Measurements from ENCODE around the gene CXCL9. TPM values are rescaled to one million over a fixed set of nuclear protein-coding genes. Genes with fewer than 3 reads are reported as not detected.
"Not testable (repeated sequence)": the region's sequence is repeated elsewhere in the genome, so short reads cannot be mapped to it uniquely, and the experiment has no call there.

The CXCL9 gene
- total RNA-seq (not detected), polyA plus RNA-seq (not detected), total RNA-seq (0 to 0.58 (median 0) reads per million in 6 experiments)

DNA sequence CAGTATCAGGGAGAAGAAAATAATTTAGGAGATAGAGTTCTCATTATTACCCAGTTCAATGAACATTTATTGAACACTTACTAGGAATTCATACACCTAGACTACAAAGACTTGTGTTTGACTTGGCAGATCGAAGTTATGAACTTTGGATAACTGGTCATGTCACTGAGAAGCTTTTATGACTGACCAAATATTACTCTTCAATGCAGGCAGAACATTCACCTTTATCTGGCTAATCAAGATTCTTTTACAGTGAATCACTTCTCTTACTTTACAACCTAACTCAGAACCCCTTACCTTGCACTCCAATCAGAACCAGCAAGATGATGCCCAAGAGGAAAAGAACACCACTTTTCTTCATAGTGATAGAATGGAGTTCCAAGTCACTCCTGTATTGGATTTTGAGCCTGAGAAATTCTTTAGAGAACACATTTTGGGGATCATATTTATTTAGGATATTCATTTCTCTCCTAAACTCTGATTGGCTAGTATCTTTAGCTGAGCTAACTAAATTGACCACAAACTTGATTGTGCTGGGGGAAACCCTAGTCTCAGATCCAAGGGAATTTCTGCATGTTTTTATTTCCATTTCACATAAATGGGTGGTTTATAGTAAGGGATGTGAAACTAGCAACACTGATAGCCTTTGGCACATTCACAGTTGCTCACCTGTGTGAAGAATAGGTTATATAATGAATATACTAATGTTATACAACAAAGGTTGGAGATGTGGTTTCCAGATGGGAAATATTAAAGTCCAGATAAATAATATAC is at the start of gene CXCL9:
Gene CXCL9 (minus strand): TSS at position 421 of the 774 bp plus-strand sequence. CDS start 60 bp downstream, at position 361.
- Mint-ChIP-seq H3K27me3 (peaks cover 6 to 26% (median 16%) of the 10 kb centered on the region in 5 donors), H3K4me1 (no peaks in the 10 kb centered on the region), H3K9me3 (no peaks in the 10 kb centered on the region), H3K4me3 (no peak within 1 kb of the TSS), H3K36me3 (no peaks in the 10 kb centered on the region), H3K27ac (no peak within 1 kb of the TSS)
- ATAC-seq (no peak), DNase-seq (no peak)
- POLR2A ChIA-PET, result no interaction called here

DNA sequence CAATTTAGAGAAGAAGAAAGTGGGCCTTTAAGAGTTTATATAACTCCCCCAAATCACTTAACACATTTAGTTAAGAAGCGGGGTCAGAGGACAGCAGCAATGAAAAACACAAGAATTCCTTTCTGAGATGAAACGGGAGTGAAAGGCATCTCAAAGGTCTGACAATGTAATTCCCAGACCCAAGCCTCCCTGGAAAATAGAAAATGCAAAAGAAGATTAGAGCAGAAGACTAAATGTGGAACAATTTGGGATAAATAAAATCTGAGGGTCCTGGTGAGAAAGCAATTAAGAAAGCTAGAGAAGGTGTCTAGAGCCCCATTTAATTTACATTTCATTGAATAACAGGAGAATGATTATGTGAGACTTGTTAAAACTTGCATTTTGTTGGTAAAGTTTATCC is 48.1 kb upstream of the CXCL9 start:
- POLR2A ChIA-PET, result no interaction called here
- peaks cover 9 to 26% (median 10%) of the 10 kb centered on the region in 5 donors for H3K27me3 Mint-ChIP-seq
- DNase-seq, result no peak
- H3K27ac Mint-ChIP-seq, result no peak overlapping the region
- H3K4me3 Mint-ChIP-seq, result no peak overlapping the region
- peaks cover 0 to 9% (median 0%) of the 10 kb centered on the region in 4 donors for H3K4me1 Mint-ChIP-seq
- no peaks in the 10 kb centered on the region for H3K36me3 Mint-ChIP-seq
- H3K9me3 Mint-ChIP-seq, result no peaks in the 10 kb centered on the region
- no peak for ATAC-seq

DNA sequence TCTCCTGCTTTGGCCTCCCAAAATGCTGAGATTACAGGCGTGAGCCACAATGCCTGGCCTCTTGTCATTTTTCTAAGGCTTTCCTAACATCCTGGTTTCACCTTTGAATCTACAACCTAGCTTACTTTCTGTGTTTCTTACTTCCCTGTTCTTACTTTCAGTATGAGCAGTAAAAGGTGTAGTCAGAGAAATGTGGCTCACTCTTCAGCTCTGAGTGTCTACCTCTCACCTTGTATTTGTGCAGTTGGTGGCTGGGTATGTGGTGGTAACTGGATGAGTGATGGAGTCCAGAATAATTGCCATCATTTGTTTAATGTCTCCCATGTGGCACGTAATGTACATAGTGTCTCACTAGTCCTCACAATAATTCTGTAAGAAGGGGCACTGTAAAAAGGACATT is 47.7 kb upstream of the CXCL9 start:
- POLR2A ChIA-PET, result no interaction called here

DNA sequence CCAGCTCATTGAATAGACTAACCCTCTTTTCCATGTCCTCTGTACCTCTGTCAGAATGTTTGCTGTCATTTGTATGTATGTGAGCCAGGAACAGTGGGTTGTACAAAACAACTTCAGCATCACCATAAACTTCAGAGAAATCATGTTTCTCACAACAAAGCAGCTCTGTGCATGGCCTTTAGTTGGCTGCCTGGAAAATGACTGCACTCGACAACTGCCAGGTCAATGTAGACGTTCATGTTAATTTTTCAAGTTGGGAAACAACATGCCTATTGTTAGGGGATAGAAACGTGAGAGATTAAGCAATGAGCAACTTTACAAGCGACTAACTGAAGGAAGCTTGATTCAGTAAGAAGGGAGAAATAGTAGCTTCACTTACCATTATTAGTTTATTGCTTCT is 46.4 kb upstream of the CXCL9 start:
- Mint-ChIP-seq H3K27me3 (peaks cover 5 to 26% (median 8%) of the 10 kb centered on the region in 5 donors), H3K9me3 (no peaks in the 10 kb centered on the region), H3K4me3 (no peak overlapping the region), H3K36me3 (no peaks in the 10 kb centered on the region), H3K27ac (no peak overlapping the region), H3K4me1 (peaks cover 0 to 7% (median 0%) of the 10 kb centered on the region in 4 donors)
- POLR2A ChIA-PET, result no interaction called here
- DNase-seq, result no peak
- ATAC-seq, result no peak

More for the DNA sequence above, 47.7 kb upstream of the CXCL9 start:
- Mint-ChIP-seq H3K27me3 (peaks cover 8 to 26% (median 10%) of the 10 kb centered on the region in 5 donors), H3K27ac (no peak overlapping the region), H3K36me3 (no peaks in the 10 kb centered on the region), H3K4me1 (peaks cover 0 to 7% (median 0%) of the 10 kb centered on the region in 4 donors), H3K9me3 (no peaks in the 10 kb centered on the region), H3K4me3 (no peak overlapping the region)
- DNase-seq (no peak), ATAC-seq (no peak)

DNA sequence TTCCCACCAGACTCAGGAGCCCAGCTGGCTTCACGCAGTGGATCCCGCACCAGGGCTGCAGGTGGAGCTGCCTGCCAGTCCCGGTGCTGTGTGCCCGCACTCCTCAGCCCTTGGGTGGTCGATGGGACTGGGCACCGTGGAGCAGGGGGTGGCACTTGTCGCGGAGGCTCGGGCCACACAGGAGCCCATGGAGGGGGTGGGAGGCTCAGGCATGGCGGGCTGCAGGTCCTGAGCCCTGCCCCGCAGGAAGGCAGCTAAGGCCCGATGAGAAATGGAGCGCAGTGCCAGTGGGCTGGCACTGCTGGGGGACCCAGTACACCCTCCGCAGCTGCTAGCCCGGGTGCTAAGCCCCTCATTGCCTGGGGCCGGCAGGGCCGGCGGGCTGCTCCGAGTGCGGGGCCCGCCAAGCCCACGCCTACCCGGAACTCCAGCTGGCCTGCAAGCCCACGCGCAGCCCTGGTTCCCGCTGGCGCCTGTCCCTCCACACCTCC is 43.3 kb upstream of the CXCL9 start:
- H3K4me1 Mint-ChIP-seq, H3K27ac Mint-ChIP-seq, DNase-seq, POLR2A ChIA-PET, H3K36me3 Mint-ChIP-seq, ATAC-seq, H3K4me3 Mint-ChIP-seq, H3K9me3 Mint-ChIP-seq: not testable (repeated sequence)
- H3K27me3 Mint-ChIP-seq, result peaks cover 1 to 16% (median 5%) of the 10 kb centered on the region in 5 donors

DNA sequence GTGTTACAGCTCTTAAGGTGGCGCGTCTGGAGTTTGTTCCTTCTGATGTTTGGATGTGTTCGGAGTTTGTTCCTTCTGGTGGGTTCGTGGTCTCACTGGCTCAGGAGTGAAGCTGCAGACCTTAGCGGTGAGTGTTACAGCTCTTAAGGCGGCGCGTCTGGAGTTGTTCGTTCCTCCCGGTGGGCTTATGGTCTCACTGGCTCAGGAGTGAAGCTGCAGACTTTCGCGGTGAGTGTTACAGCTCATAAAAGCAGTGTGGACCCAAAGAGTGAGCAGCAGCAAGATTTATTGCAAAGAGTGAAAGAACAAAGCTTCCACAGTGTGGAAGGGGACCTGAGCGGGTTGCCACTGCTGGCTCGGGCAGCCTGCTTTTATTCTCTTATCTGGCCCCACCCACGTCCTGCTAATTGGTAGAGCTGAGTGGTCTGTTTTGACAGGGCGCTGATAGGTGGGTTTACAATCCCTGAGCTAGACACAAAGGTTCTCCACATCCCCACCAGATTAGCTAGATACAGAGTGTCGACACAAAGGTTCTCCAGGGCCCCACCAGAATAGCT is 42.6 kb upstream of the CXCL9 start:
- ATAC-seq, H3K27me3 Mint-ChIP-seq, H3K4me1 Mint-ChIP-seq, H3K9me3 Mint-ChIP-seq, H3K27ac Mint-ChIP-seq, H3K4me3 Mint-ChIP-seq, H3K36me3 Mint-ChIP-seq, DNase-seq, POLR2A ChIA-PET: not testable (repeated sequence)

DNA sequence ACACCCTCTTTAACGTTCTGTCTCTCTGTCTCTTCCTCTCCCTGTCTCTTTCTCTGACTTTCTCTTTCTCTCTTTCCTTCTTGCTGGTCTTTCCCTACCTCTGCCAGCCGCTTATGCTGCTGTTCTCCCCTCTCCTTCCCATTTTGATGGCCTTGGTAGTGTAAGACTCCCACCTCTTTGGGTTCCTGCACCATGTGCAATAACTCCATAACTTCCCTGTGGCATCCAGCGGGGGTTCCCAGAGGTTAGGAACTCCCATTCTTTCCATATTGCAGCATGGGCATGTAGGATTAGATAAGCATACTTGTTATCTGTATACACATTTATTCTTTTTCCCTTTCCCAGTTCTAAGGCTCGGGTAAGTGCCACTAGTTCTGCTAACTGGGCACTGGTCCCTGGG is 37.4 kb upstream of the CXCL9 start:
- H3K4me3 Mint-ChIP-seq, DNase-seq, H3K4me1 Mint-ChIP-seq, H3K36me3 Mint-ChIP-seq, H3K9me3 Mint-ChIP-seq, POLR2A ChIA-PET, ATAC-seq: not testable (repeated sequence)
- Mint-ChIP-seq H3K27me3 (peaks cover 3 to 14% (median 10%) of the 10 kb centered on the region in 5 donors), H3K27ac (peak overlapping the region in 1 of 10 donors; percentile 9)

DNA sequence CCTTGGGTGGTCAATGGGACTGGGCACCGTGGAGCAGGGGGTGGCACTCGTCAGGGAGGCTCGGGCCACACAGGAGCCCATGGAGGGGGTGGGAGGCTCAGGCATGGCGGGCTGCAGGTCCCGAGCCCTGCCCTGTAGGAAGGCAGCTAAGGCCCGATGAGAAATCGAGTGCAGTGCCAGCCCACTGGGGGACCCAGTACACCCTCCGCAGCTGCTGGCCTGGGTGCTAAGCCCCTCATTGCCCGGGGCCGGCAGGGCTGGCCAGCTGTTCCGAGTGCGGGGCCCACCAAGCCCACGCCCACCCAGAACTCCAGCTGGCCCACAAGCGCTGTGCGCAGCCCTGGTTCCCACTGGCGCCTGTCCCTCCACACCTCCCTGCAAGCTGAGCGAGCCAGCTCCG is 36.0 kb upstream of the CXCL9 start:
- H3K4me3 Mint-ChIP-seq, H3K36me3 Mint-ChIP-seq, H3K9me3 Mint-ChIP-seq, ATAC-seq, POLR2A ChIA-PET, DNase-seq, H3K4me1 Mint-ChIP-seq, H3K27ac Mint-ChIP-seq: not testable (repeated sequence)
- peaks cover 3 to 14% (median 10%) of the 10 kb centered on the region in 5 donors for H3K27me3 Mint-ChIP-seq

DNA sequence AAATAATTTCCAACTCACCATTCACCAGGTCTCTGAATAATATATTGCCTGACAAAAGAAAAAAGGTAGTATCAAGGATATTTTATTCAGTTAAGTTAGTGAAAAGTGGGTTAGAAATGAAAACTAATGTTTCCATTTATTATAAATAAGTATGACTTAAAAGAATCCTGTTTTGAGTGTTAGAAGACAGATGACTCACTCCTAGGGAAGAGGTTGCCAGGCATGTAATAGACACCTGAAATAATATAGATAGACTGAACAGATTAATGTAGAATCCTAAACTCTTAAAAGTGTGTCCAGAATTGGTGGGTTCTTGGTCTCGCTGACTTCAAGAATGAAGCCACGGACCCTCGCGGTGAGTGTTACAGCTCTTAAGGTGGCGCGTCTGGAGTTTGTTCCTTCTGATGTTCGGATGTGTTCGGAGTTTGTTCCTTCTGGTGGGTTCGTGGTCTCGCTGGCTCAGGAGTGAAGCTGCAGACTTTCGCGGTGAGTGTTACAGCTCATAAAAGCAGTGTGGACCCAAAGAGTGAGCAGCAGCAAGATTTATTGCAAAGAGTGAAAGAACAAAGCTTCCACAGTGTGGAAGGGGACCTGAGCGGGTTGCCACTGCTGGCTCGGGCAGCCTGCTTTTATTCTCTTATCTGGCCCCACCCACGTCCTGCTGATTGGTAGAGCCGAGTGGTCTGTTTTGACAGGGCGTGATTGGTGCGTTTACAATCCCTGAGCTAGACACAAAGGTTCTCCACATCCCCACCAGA is 35.1 kb upstream of the CXCL9 start:
- H3K36me3 Mint-ChIP-seq, H3K27ac Mint-ChIP-seq, DNase-seq, H3K9me3 Mint-ChIP-seq, ATAC-seq, POLR2A ChIA-PET, H3K4me1 Mint-ChIP-seq: not testable (repeated sequence)
- peaks cover 3 to 10% (median 9%) of the 10 kb centered on the region in 5 donors for H3K27me3 Mint-ChIP-seq
- peak overlapping the region in 4 of 10 donors; percentile 11 to 68 (median 59) for H3K4me3 Mint-ChIP-seq

DNA sequence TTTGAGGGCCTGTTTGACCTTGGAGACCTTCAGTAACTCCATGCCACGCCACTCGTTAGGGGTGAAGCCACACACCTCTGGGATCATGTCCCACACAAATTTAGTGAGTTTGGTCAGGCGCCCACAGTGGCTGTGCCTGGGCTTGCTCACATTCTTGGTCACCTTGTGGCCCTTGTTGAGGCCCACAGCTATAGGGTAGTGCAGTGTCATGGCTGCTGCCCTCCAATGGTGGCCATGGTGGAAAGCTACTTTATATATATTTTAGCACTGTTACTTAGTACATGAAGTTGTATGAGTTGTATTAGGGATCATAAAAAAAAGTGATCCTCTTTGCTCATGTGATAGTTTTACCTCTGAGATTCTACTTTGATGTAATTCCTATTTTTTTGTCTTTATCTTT is 29.5 kb upstream of the CXCL9 start:
- no peak for DNase-seq
- Mint-ChIP-seq H3K9me3 (no peaks in the 10 kb centered on the region), H3K27me3 (peaks cover 0 to 3% (median 1%) of the 10 kb centered on the region in 5 donors), H3K36me3 (no peaks in the 10 kb centered on the region), H3K4me3 (no peak overlapping the region), H3K4me1 (no peaks in the 10 kb centered on the region), H3K27ac (no peak overlapping the region)
- POLR2A ChIA-PET, result no interaction called here
- ATAC-seq, result no peak

DNA sequence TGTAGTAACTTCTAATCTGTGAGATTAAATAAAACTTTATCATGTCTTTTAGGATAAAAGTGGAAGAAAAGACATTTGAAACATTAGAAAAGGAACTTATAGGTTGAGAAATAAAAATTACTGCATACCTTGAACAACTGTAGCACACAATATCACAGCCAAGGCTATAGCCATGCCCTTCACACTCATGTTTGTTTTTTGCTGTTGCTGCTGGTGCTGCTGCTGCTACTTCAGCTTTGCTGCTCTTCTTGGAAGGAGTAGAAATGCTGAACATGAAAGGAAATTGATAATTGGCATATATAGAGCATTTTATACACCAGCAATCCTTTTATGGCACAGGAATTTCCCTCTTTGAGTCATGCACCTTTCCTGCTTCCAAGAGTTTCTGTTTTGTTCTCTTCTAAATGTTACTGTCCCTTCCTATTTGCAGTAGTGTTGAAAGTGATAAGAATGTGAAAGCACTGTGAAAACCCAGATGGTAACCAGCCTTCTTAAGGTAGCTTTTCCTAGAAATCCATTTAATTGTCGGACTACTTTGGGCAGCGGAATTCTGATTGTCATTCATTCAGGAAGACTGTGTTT is 28.6 kb upstream of the CXCL9 start, which contains the start of gene CXCL11:
Gene CXCL11 (minus strand): TSS at position 272 of the 582 bp plus-strand sequence. CDS start 83 bp downstream, at position 189.
- no peak within 1 kb of the TSS for H3K4me3 Mint-ChIP-seq
- H3K36me3 Mint-ChIP-seq, result no peaks in the 10 kb centered on the region
- no peaks in the 10 kb centered on the region for H3K4me1 Mint-ChIP-seq
- ATAC-seq (no peak), DNase-seq (no peak)
- H3K27ac Mint-ChIP-seq, result no peak within 1 kb of the TSS
- no peaks in the 10 kb centered on the region for H3K9me3 Mint-ChIP-seq
- POLR2A ChIA-PET, result interaction anchor here (0.6 kb wide), 1 partner anchor 102 kb away, joined by 3 read pairs; no protein-coding TSS in a partner anchor
- peaks cover 0 to 2% (median 0%) of the 10 kb centered on the region in 5 donors for H3K27me3 Mint-ChIP-seq

DNA sequence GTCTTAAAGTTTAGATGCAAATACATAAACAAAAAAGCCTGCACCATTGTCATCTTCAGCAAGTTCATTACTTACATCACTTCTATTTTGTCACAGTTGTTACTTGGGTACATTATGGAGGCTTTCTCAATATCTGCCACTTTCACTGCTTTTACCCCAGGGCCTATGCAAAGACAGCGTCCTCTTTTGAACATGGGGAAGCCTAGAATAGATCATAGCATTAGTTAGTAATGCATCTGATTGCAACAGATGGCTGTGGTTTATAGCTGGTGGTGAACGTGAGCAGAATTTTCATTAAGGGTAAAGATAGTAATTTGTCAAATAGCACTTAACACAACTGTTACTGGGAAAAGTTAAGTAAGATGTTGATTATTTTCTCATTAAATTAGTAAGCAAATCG is 27.8 kb upstream of the CXCL9 start:
- H3K27ac Mint-ChIP-seq, result no peak overlapping the region
- H3K36me3 Mint-ChIP-seq, result no peaks in the 10 kb centered on the region
- H3K9me3 Mint-ChIP-seq, result no peaks in the 10 kb centered on the region
- DNase-seq, result no peak
- no peaks in the 10 kb centered on the region for H3K4me1 Mint-ChIP-seq
- ATAC-seq, result no peak
- POLR2A ChIA-PET, result no interaction called here
- H3K27me3 Mint-ChIP-seq, result no peaks in the 10 kb centered on the region
- no peak overlapping the region for H3K4me3 Mint-ChIP-seq

Measured in naive thymus-derived CD8-positive, alpha-beta T cell (primary cell).